NCI-H2227 treated with DMSO at 0.1 percent for 48 hours (cell line): Measurements from ENCODE around the gene ENOSF1.
A peak's percentile ranks its signal among the peaks of the same experiment; 100 is the strongest.

ENCODE experiments used
- DNase-seq: peaks from one replicate; lab custom pipeline; 2025; lab: John Stamatoyannopoulos, UW

Gene ENOSF1

GRCh38 chr18:673317-673716 is 39.1 kb downstream of the ENOSF1 start:
- DNase-seq = no peak

DNA sequence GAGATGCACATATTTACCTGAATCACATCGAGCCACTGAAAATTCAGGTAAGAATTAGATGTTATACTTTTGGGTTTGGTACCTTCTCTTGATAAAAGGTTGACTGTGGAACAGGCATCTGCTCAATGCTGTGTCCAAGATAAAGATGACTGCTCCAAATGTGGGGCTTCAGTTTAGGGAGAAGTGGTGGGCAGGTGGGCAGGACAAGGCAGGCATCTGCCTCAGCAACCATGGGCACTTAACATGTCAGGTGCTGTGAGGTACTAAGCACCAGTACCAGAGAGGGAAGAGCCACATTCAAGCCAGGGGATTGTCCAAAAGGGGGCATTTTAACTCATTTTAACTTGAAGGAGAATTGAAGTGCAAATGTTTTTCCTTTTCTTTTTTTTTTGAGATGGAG is 41.0 kb downstream of the ENOSF1 start:
- DNase-seq = no peak

DNA sequence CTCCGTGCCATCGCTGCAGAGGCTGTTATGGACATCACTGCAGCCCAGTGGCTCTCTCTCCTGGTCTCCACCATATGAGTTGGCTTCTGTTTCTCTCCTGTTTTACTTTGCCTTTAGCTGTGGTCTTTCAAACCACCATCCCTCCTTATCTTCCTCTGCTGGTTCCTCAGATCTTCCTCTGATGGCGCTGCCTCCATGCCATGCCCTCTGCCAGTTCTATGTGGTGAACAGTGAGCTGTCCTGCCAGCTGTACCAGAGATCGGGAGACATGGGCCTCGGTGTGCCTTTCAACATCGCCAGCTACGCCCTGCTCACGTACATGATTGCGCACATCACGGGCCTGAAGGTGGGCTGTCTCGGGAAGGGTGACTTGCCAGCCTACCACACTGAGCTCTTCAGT is 41.9 kb downstream of the ENOSF1 start:
- no peak for DNase-seq

GRCh38 chr18:669077-669476 is 43.4 kb downstream of the ENOSF1 start:
- no peak for DNase-seq

DNA sequence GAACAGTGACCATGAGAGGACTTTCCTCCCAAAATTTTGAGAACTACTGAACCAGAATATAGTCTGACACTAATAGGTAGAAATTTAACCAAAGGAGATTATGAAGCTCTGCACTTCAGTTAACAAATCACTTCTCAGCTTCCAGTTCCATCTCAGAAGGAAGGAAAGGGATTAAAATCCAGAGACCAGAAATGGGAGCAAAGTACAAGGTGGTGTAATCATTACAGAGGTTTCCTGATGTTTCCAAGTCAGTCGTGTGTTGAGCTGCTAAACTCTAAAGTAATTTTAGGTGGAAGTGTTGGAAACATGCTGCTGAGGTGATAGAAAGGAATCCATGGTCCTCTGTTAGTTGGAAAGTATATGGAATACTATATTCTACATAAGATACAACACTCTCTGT is 44.2 kb downstream of the ENOSF1 start:
- no peak for DNase-seq

GRCh38 chr18:666628-667027 is 45.8 kb downstream of the ENOSF1 start:
- no peak for DNase-seq

DNA sequence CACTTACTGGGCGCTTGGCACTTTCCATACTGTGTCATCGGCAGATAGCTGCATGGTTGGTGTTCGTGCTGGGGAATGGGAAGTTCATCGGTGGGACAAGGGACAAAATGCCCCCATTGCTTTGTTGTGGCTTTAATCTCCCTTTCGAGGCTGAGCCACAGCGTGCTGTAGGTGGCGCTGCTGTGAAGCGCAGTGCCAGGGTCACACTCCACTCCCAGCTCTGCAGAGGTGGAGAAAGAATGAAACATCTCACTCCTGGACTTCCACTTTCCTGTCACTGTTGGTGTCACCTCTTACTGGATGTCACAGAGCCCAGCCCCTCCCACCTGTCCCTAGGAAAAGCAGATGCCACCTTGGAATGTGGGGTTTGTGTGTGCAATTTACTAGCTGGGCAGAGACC is 46.3 kb downstream of the ENOSF1 start:
- DNase-seq = no peak

- DNase-seq = no peak
These were observed 50.2 kb downstream of the ENOSF1 start for GRCh38 chr18:662197-662596.

DNA sequence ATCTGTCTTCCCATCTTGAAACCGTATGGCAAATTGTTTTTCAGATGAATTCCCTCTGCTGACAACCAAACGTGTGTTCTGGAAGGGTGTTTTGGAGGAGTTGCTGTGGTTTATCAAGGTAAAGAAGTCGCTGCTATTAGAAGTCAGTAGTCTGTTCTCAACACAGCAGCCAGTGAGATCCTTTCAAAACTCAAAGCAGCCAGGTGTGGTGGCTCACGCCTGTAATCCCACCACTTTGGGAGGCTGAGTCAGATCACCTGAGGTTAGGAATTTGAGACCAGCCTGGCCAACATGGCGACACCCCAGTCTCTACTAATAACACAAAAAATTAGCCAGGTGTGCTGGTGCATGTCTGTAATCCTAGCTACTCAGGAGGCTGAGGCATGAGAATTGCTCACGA is 52.8 kb downstream of the ENOSF1 start:
- no peak for DNase-seq

DNA sequence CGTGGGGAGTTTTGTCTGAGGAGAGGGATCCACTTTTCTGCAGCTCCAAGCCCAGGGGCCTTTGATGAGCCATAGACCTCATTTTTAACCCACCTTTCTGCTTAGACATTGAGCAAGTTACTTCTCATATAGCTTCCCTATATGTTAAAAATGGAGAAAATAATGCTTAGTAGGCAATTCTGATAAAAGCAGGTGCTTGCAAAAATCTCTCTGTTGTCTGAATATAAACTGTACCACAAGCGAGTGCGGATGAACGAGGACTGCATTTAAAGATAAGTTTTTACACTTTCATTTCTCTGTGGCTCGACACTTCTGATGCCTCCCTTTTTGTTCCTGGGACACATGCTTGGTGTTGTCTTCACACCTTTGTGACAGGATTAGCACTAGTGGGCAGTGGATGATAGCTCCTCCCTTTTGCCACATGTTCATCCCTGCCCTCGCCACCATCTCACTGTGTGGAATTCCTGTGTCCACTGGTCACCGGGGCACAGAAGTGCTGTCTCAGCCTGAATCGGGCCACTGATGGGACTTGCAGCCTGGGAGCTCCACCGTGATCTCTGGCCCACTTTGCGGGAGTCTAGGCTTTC is 53.4 kb downstream of the ENOSF1 start:
- no peak for DNase-seq

DNA sequence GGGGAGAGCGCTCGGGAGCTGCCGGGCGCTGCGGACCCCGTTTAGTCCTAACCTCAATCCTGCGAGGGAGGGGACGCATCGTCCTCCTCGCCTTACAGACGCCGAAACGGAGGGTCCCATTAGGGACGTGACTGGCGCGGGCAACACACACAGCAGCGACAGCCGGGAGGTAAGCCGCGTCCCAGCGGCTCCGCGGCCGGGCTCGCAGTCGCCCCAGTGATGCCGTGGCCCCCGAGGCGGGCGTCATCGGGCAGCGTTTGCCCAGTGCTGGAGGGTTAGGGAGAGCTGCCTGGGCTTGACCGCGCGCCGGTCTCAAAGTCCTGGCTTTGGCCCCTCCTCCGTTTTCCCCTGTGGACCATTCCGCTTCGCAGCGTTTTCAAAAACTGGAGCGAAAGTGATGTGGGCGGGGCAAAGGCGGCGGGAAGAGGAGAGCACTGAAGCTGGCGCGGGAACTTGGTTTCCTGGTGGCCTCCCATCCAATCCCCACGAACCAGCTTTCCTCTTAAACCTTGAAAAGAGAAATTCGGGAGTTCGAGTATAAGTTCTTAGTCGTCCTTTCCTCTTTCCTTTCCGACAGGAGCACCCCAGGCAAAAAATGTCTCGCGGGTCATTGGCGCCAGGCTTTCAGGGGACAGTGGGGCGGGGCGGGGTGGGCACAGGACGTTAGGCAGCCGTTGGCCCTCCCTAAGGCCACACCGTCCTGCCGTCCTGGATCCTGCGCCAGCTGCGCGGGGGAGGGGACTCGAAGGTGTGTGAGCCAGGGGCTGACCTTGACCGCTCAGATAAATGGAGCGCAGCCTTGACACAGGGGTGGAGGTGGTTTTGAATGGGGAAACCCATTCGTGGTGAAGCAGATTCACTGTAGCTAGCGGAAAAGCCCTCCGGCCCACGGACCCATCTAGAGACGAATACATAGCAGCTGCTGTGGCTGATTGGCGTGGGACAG is 54.2 kb downstream of the ENOSF1 start:
- DNase-seq = peak; percentile 93

GRCh38 chr18:657311-658000 is 55.0 kb downstream of the ENOSF1 start, which contains the start of gene TYMS:
Gene TYMS (plus strand): TSS chr18:657653. CDS start chr18:657743, 90 bp downstream.
- peak; percentile 86 for DNase-seq

DNA sequence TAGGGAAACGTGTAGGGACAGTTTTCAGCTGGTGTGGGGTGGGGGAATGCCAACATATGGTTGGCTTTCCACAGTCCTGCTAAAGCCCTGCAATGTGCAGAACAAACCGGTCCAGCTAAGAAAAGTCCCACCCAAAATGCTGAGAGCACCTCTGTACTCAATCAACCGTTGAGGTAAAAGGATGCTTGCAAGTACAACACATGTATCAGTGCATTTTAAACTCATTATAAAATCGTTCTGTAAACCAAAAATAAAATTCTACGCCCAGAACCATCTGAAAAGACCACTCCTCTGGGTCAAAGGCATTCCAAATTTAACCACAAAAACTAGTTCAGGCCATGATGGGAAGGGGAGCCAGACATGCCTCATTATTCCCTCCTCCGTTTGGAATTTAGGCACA is 57.0 kb downstream of the ENOSF1 start:
- no peak for DNase-seq

DNA sequence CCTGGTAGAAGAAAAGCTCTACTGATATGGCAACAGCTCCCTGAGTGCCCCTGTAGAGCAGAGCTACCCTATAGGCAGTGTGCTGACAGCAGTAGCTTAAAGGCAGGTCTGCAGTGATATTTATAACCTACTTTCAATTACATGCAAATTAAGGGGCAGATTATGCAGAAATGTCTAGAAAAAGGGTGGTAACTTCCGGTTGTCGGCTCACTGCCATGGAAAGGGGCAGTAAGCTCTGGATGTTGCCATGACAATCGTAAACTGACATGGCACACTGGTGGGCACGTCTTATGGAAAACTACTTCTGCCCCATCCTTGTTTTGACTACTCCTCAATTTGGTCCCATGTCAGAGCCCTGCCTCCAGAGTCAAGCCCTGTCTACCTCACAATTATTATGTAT is 57.8 kb downstream of the ENOSF1 start:
- no peak for DNase-seq

GRCh38 chr18:653512-653911 is 58.9 kb downstream of the ENOSF1 start:
- no peak for DNase-seq

GRCh38 chr18:652131-652530 is 60.3 kb downstream of the ENOSF1 start:
- DNase-seq = no peak

GRCh38 chr18:650428-650858 is 62.0 kb downstream of the ENOSF1 start:
- DNase-seq = no peak

GRCh38 chr18:649341-649740 is 63.1 kb downstream of the ENOSF1 start:
- DNase-seq = no peak

DNA sequence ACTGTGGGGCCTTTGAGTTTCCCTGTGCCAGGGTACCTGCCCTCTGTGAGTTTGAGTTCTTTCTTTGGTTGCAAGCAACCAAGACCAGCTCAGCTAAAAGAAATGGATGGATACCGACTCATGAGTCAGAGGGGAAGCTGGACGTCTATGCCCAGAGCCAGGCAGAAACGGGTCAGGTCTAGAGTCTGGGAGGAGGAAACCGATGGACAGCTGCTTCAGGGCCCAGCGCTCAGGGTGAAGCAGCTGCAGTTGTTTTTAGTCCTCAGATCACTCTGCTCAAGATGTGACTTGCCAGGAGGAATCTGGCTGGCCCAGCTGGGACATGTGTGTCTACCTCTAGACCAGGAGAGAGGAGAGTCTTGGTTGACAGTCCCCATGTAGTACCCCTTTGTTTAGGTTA is 65.1 kb downstream of the ENOSF1 start:
- no peak for DNase-seq

- DNase-seq = no peak
These were observed 67.9 kb downstream of the ENOSF1 start for GRCh38 chr18:644395-645004.

GRCh38 chr18:641224-641623 is 71.2 kb downstream of the ENOSF1 start:
- no peak for DNase-seq

DNA sequence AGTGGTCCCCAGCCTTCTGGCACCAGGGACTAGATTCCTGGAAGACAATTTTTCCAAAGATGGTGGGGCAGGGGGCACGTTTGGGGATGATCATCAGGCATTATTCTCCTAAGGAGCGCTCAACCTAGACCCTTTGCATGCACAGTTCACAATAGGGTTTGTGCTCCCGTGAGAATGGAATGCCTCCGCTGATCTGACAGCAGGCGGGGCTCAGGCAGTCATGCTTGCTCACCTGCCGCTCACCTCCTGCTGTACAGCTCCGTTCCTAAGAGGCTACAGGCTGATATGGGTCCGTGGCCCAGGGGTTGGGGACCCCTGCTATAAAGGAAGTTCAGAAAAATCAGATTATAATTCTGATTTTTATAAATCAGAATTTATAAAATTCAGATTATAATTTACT is 77.3 kb downstream of the ENOSF1 start:
- DNase-seq = no peak
